CMK (cell line): ENCODE results near the gene SLCO2A1.

ENCODE experiments used
- DNase-seq: peaks from one replicate; pipeline ENCODE4 v3.0.0-alpha.2; 2010; ENCODE audit warnings: low read depth

SLCO2A1 gene

GRCh38 chr3:133933097-133934024 lies 96.4 kb downstream of the SLCO2A1 start:
- no peak for DNase-seq

GRCh38 chr3:133932009-133932408 lies 97.7 kb downstream of the SLCO2A1 start:
- DNase-seq: no peak

GRCh38 chr3:133931084-133931483 lies 98.6 kb downstream of the SLCO2A1 start:
- DNase-seq: no peak

DNA sequence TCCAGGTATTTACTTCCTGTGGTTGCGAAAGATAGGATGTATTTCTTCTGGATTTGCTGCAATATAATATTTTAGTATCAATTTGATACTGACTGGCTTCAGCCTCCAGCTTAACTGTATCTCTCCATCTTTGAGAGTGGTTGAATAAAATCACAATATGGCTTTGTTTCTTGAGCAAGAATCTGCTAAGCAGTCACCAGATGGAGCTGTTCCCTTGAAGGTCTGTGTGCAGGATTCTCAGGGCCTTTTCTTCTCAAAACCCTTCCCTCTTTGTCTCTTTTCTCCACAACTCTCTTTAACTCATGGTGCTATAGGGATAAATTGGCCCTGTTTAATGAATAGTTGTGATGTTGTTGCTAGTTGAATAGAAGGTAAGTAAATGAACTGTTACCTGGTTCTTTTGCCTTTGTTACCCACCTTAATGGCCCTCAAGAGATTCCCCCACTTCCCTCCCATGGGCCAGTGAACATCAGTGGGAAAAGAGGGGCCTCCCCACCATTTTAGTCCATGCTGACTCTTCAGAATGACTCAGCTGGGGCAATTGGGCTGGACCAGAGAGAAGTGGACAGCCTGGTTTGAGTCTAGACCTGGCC lies 99.3 kb downstream of the SLCO2A1 start:
- DNase-seq: no peak

- DNase-seq: no peak
Observed at GRCh38 chr3:133928903-133929607, 100.7 kb downstream of the SLCO2A1 start.

DNA sequence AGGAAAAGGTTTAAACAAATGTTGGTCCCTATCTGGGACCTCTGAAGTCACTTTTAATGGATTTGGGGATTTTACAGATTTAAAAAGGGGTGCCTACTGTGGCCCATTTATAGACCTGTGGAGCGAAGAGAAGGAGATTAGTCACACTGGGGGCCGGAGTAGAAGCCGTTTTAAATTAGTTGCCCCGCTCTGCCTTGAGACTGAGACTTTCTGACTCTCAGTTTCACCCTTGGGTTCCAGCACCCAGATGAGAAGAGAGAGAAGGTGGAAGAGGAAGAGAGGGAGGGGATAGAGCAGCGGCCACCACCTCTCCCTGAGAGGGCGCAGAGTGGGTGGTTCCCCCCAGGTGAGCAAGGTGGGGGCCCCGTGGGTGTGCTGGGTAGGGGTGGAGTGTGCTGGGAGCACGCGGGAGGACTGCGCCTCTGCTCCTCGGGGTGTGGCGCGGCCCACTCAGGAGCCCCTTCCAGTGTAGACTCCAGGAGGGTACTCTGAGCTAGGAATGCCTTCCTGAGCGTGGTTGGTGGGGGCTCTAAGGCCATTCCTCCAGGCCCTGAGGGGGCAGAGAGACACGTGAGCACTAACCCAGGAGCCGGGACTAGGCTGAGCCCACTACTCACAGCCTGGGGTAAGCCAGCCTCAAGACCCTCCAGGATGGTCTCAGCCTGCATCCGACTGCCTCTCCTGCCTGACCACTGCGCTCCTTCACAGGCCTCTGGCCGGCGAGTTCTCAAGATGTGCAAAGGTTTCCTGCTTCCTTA lies 101.4 kb downstream of the SLCO2A1 start:
- no peak for DNase-seq

DNA sequence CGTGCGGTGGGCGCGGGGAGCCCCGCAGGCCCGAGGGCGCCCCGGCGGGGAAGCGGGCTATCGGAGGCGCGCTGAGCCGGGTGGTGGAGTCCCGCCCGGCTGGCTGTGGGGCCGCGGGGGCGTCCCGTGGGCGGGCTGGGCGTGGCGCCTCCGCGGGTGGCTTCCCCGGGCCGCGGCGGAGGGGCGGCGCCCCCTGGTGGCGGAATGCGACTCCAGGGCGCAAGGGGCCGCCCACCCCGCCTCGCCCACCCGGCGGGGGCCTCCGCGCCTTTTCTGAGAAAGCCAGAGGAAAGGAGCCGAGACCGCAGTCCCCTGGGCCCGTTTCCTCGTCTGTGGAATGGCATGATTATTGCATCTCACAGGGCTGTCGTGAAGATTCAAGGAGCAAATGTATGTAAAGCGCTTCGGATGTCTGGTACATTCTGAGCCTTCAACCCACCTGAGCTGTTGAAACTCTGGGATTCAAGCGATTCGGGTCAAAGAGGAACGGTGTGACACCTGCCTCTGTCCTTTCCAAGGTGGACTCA lies 102.1 kb downstream of the SLCO2A1 start:
- DNase-seq: no peak

- DNase-seq: no peak
Observed at GRCh38 chr3:133926736-133927539, 102.8 kb downstream of the SLCO2A1 start.

DNA sequence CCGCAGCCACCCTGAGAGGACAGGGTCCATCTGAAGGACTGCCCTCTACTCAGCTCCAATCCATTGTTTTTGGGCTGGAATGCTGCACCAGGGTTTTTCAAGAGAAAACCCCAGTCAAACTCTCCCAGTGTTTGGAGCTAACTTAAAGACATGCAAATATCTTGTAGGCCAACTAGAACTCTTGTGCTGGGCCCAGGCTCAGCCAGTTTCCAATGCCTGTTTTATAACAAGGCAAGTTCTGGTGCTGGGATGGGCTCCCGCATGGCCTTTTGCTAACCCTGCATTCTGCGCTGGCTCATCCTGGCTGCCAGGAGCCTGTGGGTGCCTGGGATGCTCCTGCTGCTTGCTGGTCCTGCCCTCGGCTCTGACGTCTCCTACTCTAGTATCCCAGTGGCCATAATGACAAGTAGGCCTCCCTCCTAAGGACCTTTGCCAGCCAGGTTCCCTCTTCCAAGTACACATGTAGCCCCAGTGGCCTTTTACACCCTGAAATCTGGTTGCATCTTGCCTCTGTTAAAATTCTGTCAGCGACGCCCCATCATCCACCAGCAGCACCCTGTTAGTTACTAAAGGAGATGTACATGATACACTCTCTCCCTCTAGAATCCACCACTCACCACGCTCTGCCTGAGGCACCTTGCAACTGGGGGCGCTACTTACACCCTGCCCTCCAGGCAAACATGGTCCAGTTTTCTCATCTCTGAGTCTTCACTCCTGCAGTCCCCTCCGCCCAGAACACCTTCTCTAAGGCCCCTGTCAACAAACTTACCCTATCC lies 103.6 kb downstream of the SLCO2A1 start:
- no peak for DNase-seq

- no peak for DNase-seq
Observed at GRCh38 chr3:133924041-133924440, 105.7 kb downstream of the SLCO2A1 start.

DNA sequence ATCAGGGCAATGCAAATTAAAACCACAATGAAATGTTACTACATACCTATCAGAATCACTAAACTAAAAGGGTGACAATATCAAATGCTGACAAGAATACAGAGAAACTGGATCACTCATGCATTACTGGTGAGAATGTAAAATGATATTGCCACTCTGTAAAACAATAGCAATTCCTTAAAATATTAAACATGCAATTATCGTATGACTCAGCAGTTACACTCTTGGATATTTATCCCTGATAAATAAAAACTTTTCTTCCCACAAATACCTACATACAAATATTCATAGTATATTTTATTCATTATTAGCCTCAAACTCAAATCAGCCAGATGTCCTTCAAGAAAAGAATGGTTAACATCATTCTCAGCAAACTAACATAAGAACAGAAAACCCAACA lies 108.1 kb downstream of the SLCO2A1 start:
- no peak for DNase-seq

DNA sequence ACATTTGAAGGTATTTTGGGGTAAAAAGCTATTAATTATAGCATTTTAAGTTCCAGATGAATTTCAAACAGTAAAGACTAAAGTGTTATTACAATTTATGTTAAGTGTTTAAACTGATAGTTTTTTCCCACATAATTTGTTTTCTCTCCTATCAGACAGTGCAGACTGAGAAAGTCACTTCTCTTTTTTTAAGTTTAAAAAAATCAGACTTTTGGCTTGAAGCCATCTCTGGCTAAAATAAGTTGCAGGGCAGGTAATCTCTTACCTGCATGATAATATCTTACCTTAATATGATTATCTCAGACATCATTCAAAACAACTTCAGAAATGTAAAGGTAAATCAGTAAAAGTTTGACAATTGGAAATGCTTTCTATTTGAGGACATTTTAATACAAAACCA lies 112.6 kb downstream of the SLCO2A1 start:
- DNase-seq: no peak

- no peak for DNase-seq
Observed at GRCh38 chr3:133915685-133916658, 113.8 kb downstream of the SLCO2A1 start.

DNA sequence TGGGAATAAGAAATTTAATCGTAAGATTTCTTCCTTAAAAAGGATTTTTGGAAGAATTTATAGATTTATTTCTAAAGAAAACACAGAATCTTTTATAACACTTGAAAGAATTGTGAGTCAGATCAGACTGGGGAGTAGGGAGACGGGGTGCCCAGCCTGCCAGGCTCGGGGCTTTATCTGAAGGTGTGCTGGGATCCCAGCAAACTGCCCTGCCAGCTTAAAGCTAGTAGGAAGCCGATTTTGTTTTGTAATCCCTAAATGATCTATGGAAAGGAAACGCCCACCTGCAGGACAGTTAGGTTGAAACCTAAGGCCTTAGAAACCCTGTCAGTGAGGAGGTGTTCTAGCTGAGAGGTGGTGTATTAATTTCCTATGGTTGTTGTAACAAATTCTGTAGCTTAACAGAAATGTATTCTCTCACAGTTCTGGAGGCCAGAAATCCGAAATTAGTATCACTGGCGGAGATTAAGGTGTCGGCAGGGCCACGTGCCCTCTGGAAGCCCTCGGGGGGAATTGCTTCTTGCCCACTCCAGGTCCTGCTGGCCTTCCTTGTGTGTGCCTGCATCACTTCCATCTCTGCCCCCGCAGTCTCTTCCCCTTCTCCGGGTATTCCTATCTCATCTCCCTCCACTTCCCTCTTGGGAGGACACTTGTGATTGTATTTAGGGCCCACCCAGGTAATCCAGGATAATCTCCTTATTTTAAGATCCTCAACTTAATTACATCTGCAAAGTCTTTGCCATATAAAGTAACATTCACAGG lies 114.7 kb downstream of the SLCO2A1 start:
- DNase-seq: no peak

DNA sequence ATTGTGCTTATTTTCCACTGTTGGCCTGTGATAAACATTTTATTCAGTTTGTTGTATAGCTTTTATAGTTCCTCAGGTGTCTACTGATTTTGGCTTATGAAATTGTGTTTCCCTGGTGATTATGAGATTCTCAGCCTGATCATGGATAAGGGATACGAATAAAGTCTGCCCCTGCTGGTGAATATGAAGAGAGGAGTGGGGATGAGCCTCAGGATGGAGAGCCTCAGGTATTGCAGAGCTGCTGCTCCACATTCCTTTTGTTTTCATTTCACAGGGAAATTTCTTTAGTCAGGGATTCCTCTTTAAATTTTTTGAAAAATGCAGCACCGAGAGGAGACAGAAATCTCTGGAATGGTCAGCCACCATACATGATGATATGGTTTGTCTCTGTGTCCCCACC lies 119.3 kb downstream of the SLCO2A1 start:
- DNase-seq: no peak

- no peak for DNase-seq
Observed at GRCh38 chr3:133905376-133905775, 124.3 kb downstream of the SLCO2A1 start.

GRCh38 chr3:133901847-133902246 lies 127.9 kb downstream of the SLCO2A1 start:
- DNase-seq: no peak

DNA sequence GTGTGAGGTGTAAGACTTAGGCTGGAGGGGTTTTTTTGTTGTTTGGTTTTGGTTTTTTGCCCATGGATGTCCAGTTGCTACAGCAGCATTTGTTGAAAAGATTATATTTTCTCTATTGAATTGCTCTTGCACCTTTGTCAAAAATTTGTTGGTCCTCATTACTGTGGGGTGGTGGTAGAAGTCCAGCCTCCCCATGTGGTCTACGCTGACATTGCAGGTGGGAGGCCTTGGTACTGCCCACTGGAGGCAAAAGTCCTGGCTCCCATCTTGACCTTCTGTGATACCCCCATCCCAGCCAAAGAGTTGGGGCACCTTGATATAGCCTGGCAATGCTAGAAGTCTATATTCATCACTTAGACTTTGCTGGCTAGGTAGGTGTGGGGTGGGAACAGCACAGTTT lies 128.6 kb downstream of the SLCO2A1 start:
- DNase-seq: no peak
